Epithelial cell of esophagus (primary cell): ENCODE results near the gene ZC3H11A.

Experiments
- DNase-seq: peaks from one replicate; pipeline ENCODE4 v3.0.0; 2010; ENCODE audit warnings: low read depth
- H3K4me3 ChIP-seq: 2 replicates; pipeline ENCODE4 v1.5.1; 2011; ENCODE audit warnings: mild to moderate bottlenecking, low read length, control low read depth
- TF ChIP-seq, protein P1 (sequence below): IDR thresholded peaks from 2 replicates; pipeline ENCODE4 v1.5.1; 2011; ENCODE audit warnings: low read depth, mild to moderate bottlenecking, low read length, control low read depth, inconsistent platforms; ENCODE audit not compliant: insufficient read depth; ENCODE audit errors: missing control alignments

ZC3H11A gene

DNA sequence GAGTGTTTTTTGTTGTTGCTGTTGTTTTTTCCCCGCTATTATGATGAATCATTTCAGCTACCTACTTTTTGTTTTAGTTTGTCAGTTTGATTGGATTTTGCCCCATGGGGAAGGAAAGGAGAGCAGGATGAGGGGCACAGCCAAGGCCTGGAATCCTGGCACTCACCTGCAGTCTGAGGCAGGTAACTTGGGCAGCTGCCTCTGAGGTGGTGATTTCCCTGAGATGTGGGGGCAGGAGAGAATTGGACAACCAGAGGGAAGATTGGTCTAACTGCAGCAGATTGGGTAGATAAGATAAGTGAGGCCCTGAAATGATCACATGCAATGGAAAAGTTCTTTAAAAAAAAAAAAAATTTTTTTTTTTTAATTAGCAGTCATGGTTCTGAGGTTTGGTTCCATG lies 31.9 kb upstream of the ZC3H11A start:
- DNase-seq = no peak
- TF ChIP-seq, protein P1, sequence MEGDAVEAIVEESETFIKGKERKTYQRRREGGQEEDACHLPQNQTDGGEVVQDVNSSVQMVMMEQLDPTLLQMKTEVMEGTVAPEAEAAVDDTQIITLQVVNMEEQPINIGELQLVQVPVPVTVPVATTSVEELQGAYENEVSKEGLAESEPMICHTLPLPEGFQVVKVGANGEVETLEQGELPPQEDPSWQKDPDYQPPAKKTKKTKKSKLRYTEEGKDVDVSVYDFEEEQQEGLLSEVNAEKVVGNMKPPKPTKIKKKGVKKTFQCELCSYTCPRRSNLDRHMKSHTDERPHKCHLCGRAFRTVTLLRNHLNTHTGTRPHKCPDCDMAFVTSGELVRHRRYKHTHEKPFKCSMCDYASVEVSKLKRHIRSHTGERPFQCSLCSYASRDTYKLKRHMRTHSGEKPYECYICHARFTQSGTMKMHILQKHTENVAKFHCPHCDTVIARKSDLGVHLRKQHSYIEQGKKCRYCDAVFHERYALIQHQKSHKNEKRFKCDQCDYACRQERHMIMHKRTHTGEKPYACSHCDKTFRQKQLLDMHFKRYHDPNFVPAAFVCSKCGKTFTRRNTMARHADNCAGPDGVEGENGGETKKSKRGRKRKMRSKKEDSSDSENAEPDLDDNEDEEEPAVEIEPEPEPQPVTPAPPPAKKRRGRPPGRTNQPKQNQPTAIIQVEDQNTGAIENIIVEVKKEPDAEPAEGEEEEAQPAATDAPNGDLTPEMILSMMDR = no peak
- H3K4me3 ChIP-seq = no peak overlapping the region

DNA sequence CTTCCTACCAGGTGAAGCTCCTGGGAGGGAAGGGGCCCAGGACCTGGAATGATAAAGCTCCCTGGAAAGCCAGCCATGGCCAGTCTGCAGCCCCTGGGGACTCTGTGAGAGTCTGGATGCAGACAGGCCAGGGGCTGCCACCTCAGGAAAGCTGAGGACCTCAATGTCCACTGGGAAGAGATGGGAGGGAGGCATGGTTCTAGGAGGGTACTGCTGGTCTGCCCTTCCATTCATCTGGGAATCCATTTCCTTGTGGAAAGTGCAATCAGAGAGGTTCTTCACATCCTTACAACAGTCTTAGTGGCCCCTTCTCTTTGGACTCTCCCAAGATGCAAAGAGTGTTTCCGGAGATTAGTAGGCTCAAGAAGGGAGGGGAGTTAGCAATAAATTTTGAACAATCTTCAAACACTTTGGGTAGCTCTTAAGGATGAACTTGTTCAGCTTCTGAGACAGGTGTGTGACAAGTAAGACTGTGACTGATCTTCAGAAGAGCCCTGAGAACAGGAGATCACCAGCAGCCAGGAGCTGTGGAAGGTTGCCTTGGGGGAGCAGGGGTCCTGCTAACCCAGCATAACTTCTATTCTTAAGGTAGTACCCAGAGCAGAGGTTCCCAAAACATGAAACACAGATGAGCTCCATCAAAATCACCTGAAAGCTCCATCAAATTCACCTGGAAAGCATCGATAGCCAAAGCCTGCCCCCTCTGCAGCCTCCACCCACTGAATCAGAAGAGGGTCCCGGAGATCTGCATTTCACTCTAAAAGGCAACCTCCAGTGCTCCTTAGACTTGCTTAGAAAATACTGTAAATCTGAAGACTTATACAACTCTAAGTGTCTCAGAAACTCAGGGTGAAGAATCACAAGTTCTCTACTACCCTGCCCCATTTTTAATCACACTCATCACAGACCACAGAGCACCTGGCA lies 31.1 kb upstream of the ZC3H11A start:
- TF ChIP-seq, protein P1 = no peak
- DNase-seq = no peak
- no peak overlapping the region for H3K4me3 ChIP-seq

DNA sequence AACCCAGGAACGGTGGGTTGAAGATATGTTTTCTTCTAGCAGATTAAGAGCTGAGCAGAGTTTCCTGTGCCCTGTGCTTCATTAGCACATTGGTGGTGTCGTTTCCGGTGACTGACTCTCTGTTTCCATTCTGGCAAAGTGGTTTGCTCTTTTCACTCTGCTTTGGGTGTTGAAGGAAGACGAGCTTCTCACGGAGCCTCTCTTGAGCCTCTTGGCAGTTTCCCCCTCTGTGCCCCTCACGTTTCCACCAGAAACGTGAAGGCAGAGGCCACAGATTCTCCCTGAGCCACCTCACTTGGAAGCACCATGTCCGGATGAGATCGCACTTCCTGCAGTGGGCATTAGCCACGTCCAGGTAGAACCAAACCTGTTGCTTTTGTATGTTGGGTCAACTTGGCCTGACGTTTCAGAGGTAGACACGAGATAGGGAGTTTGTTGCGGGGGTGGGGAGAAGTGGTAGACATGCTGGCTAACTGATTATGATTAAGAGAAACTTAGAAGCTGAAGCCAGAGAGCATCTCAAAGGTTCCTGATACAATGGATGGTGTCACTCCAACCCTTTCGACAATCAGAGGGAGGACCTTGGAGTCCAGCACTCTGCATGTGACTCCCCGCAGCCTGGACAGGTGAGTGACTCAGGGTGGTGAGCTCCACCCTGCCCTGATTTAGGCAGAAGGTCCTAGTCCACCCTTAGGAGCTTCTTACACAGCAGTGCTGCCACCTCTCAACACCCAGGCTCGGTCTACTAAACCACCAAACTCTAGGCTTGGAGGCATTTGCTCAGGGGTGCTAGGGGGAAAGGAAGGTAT lies 30.2 kb upstream of the ZC3H11A start, which contains the start of gene LAX1:
Gene LAX1 (plus strand): TSS at position 155 of the 809 bp plus-strand sequence. CDS start 383 bp downstream, at position 538.
- DNase-seq = no peak
- no peak within 1 kb of the TSS for H3K4me3 ChIP-seq
- TF ChIP-seq, protein P1 = no peak

DNA sequence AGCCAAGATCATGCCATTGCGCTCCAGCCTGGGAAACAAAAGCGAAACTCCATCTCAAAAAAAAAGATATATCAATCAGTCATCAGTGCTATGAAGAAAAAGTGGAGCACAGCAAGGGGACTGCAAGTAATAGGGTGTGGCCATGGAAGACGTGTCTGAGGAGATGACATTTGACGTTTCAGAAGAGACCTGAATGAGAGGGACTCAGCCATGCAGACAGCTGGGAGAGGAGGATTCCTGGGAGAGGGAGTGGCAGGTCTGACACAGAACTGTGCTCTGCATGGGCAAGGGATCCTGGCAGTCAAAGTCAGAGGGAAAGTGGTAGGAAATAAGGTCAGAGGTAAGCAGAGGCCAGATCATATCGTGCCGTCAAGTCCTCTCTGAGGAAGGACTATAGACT lies 27.2 kb upstream of the ZC3H11A start:
- peak; percentile 63 for DNase-seq
- no peak overlapping the region for H3K4me3 ChIP-seq
- TF ChIP-seq, protein P1 = no peak

DNA sequence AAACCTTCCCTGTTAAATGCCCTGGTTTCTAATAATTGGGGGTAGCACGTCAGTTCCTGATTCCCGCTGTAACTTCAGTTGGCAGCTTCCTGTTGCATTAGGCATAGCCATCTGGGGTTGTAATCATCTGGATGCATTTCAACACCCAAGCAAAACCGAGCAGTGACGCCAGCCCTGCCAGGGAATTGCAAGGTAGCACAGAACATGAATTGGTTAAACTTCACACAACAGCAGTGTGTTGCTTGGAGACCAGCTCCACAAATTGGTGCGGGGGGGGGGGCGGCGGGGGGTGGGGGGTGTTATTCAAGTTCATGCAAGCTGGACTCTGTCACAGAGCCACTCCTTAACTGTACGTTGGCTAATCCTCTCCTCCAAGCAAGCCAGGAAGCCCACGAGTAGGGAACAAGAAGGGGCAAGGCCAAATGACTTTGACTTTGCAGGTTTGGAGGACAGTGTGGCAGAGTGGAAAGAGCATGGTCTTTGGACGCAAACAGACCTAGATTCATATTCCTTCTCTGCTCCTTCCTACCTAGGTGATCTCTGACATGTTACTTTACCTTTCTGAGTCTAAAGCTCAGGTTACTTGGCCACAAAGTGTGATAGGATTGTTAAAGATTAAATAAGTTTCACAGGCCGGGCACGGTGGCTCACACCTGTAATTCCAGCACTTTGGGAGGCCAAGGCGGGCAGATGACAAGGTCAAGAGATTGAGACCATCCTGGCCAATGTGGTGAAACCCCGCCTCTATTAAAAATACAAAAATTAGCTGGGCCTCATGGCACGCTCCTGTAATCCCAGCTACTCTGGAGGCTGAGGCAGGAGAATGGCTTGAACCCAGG lies 25.7 kb upstream of the ZC3H11A start:
- TF ChIP-seq, protein P1 = no peak
- DNase-seq = peak; percentile 99
- H3K4me3 ChIP-seq = no peak overlapping the region

DNA sequence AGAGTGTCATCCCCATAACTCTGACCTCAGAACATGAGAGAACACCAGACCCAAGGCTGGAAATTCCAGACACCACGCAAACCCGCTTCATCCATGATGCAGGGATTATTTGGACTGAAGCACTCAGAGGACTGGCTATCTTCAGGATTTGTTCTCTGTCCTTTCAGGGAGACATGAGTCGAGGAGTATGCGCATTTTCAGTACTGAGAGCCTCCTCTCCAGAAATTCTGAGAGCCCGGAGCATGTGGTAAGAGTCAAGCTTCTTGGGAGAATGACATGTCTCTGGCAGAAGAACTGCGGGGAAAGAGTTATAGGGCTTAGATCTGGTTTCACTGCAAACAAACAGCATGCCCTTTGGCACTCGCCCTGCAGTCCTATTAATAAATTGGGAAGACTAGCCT lies 23.5 kb upstream of the ZC3H11A start:
- no peak overlapping the region for H3K4me3 ChIP-seq
- no peak for DNase-seq
- TF ChIP-seq, protein P1 = no peak
